A172 (cell line): Measurements from ENCODE around the gene THY1. TPM values are rescaled to one million over a fixed set of nuclear protein-coding genes. Genes with fewer than 3 reads are reported as not detected.
A peak's percentile ranks its signal among the peaks of the same experiment; 100 is the strongest.
"Not testable (repeated sequence)": the region's sequence is repeated elsewhere in the genome, so short reads cannot be mapped to it uniquely, and the experiment has no call there.

Experiments used
- DNase-seq: peaks from one replicate; pipeline ENCODE4 v3.0.0-alpha.2; 2015; ENCODE audit warnings: low spot score
- total RNA-seq: library from RNA; depleted of rRNA; stranded (reverse); fragments of >200 nt; shearing (Covaris generic); gene quantifications from 2 replicates; pipeline ENCODE4 v1.2.3, GENCODE V29; 2014

THY1 gene
- total RNA-seq, 1 experiment from 2014 or later, result 276 TPM

DNA sequence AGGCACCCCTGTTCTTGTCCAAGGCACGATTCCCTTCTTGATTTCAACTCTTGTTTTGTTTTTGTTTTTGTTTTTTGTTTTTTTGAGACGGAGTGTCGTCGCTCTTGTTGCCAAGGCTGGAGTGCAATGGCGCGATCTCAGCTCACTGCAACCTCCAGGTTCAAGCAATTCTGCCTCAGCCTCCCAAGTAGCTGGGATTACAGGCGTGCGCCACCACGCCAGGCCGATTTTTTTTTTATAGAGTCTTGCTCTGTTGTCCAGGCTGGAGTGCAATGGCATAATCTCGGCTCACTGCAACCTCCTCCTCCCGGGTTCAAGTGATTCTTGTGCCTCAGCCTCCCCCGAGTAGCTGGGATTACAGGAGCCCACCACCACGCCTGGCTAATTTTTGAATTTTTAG, 40.5 kb downstream of the THY1 start:
- not testable (repeated sequence) for DNase-seq

DNA sequence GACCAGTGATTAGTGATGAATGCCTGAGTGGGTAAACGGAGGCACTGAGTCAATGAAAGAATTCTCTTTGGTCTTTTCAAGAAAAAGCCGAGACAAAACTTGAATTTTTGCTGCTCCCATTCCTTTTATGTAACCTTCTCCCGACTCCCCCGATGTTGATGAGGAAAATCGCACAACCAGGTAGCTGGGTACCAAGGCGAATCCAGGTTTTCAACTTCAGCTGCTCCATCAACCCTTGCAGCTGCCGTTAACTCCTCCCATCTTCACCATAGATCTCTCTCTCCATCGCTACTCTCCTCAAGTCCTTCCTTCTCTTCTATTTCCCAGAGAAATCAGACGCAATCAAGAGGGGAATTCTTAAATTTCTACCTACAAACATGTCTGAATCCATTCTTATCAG, 40.9 kb downstream of the THY1 start:
- DNase-seq, result no peak

DNA sequence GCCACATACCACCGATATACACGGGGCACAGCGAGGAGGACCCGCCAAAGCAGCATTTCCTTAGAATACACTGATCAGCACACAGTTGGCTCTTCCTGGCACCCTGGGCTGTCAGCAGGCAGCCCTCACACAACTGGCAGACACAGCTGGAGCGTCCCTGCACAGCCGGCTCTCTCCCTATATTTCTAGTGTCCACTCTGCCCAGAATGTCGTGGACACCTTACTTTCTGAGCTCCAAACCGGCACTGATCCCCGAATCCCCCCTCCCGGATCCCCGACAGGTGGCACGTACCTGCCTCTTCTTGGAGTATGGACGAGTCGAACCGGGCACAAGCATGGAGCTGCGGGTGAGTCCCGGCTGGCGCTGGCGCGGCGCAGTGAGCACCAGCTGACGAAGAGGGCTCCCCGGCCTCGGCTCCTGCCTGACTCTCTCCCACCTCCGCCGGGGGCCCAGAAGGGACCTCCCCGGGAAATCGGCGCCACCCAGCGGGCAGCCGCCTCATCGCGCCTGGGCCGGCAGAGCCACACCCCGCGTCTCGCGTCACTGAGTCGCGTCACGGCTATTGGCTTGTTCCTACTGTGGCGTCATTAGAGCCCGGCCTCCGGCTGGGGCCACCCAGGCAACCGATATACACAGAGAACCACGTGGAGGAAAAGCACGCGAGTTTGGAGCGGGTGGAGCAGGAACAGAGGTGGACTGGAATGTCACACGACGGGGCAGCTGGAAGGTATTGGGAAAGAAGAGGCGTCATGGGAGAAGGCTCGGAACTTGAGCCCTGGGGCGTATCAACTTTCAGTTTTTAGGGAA, 41.6 kb downstream of the THY1 start, which contains the start of gene USP2:
Gene USP2, minus strand, starts transcription at position 510 of the 808 bp plus-strand sequence. CDS start 8,210 bp downstream, outside the sequence.
- DNase-seq, result peak; percentile 81

DNA sequence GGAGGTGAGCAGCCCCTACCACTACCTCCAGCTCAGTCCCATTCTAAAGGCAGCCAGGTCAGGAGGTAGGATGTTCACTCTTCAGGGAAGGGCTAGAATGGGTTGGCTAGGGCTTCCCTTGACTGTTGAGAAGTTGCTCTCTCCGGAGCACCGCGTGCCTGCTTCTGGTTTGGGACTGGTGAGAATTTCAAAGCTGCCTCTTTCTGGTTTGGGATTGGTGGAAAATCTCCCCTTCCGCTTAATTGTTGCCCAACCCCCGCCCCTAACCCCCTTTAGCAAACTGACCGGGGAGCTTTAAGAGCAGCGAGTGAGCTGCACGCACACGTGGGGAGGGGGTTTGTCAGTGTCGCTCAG, 42.2 kb downstream of the THY1 start:
- DNase-seq, result no peak

DNA sequence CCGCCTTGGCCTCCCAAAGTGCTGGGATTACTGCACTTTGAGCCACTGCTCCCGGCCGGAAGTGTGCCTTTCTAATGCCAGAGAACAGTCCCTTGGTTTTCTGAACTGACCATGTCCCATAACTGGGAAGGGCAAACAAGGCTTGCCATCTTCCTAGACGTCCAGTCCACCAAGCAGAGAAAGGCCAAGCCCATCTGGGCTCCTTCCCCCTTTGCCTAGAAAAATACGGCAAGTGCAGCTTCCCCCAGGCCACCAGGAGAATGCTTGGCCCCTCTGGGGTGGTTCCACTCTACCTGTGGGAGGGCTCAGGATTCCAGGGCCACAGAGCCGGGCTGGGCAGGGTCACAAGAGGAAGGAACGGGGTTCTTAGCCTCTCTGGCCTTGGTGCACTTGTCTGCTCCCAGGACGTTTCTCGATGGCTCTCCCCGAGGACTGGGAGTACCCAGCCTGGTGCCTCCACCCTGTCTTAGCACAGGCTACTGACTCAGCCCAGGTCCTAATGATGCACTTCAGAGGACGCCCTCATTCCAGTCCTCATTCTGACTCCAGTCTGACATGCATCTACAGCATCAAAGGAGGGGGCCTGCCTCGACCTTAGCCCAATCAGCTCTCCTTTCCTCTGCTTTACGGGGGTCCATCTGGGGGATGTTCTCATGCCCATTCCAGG, 42.7 kb downstream of the THY1 start:
- DNase-seq, result no peak

DNA sequence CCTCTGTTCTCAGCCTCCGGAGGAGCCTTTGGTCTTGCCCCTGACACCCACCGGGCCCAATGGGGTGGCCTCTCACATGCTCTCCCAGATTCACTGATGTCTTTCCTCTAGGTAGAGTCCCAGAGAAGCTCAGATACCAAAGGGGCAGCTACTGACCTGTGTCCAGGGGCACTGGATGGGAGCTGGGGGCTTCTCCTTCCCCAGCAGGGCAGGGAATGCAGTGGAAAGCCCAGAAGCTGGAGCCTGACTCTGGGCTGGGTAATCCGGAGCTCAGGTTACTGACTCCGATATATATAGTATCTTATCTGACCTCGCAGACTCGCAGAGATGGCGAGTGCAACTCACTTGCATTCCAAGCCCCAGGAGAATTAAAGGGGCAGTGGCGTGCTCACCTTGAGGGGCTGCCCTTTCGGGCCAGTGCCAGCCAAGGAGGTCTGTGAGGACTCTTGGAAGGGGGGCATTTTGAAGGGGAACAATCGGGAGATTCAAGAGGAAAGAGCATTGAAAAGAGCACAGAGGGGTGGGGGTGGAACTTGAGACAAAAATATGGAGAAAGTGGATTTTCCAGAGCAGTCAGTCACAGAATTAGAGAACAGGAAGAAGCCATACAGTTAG, 44.0 kb downstream of the THY1 start:
- DNase-seq, result no peak

DNA sequence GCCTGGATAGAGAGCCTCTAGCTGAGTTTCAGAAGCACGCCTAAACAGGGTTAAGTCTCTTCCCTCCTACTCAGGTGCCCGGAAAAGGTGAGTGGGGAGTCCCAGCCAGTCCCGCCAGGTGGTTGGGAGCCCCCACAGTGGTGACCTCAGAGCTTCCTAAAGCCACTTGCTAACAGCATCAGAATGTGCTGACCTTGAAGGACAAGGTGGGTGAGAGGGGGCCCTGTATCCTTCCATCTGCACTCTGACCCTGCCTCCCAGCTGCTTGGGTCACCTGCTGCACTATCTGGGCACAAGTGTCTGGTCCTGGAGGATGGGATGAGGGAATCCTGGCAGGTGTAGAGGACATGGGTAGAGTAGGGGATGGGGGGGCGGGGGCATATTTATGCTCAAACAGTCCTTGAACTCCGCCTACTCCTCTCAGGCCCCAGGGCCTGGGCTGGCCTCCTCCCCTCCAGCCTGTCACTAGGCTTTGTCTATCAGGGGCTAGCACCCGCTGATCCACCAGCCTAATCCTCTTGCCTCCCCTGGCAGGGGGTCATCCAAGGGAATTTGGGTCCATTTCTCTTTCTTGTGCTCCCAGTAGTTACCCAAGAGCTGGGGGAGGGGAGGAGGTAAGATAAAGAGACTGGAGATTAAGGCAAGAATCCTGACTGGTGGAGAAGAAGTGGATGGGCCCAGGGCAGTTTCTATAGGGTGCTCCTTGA, 44.9 kb downstream of the THY1 start:
- DNase-seq, result no peak

DNA sequence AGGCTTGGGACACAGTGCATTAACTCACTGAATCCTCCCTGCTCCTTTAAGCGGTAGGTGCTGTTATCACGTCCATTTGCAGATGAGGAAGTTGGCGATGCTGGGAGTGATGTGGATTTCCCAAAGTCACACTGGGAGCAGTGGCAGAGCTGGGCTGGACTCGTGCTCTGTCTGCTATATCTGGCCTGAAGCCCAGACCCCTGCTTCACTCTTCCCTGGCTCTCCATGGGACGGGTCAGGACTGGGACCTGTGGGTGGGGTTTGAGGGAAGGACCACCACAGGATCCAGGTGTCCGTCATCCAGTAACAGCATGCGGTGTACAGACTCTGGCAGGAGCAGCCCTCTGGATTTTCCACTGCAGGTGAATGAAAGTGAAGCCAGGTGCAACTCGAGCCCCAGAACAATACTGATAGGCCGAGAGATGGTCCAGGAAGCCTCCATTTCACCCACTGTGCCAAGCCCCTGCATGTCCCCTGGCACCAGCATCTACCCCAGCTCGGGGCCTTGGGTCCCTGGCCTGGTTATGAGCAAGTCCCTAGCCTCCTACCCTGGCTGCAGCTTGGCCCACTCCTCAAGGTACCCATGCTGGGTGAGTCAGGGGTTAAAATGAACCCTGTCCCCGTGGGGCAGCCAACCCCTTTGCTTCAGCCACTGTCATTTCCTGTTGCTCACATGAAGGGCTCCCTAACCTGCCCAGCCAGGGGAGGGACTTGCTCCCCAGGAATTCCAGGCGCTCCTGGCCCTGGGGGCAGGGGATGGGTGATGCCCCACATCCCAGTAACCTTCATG, 45.7 kb downstream of the THY1 start:
- DNase-seq, result no peak

DNA sequence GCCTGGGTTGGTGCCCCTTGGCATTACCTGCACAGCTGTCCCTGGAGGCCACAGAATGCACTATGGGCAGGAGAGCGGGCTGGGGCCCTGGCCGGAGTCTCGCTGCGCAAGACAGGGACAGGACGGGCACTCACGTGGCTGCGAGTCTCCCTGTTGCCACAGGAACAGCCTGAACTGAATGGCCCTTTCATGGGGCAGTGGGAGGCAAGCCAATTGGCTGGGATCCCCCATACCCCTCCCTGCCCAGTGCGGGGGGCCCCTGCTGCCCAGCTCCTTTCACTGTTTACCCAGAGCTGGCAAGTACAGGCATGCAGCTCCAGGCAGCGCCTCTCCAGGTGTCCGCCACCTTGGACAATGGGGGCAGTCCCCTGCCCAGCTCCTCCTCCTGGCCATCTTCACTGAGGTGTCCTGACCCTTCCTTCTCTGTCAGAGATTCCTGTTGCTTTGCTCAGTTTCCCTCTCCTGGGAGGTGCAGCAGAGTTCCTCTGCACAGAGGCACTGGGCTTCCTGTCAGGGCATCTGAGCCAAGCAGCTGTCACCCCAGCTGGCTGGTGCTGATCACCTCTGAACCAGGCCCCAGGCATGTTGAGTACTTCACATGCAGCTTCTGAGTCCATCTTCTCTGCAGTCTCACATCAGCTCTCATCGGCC, 46.6 kb downstream of the THY1 start:
- DNase-seq, result no peak

DNA sequence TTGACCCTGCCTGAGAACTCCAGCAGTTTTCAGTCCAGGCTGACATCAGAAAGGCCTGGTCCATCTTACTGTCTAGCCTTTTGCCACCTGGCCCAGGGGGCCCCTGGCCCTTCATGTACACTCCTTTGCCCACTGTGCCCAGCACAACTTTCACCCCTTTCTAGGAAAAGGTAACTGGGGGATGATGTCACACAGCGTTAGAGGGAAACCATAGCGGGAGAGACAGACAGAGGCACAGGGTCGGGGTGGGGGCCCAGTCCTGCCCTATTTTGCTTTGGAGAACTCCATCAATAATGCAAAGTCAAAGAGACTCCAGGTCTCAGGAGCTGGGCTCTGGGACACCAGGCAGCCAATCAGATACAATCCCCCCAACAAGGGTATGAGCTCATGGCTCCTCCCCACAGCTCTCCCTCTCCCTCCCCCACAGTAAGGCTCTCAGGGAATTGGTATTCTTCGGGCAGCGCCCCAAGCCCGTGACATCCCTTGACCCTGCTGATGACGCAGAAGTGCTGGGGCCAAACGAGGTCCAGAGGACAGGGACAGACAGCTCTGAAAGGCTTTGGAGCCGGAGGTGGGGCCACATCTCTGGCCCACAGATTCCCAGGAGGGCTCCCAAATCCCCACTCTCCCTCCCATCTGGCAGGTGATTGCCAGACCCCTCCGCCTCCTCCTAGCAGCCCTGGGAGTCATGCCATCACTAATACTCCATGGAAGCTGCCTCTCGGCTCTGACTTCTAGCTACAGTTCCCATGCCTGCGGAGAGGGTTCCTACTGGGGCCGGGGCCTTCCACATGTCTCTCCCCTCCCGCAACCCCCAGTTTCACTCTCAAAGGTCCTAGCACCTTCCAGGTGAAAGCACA, 47.4 kb downstream of the THY1 start:
- no peak for DNase-seq

DNA sequence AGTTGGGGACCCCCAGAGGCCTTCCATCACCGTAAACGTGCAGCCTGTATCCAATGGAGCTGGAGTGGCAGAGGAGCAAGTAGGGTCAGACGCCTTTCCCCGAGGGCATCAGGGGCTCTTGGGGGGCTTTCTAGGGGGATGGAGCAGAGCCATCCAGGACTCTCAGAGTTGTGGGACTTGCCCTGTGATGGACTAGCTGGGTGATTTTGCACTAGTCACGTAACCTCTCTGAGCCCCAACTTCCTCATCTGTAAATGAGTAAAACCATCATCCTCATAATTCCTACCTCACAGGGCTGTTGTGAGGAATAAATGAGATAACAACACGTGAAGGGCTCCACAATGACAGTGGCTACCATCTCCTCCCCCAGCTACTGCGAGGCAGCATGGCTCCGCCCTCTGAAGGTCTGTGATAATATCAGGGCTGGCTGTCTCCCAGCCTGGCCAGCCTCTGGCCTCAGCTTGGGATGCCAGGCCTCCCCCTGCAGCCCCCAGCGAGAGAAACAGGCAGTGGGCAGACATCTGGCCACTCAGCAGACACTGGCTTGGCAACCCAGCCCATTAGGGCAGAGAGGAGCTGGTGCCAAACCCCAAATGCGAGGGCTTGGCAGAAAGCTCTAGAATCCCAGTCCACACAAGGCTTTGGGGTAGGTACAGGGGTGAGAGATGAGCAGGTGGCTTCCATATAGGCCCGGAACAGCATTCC, 48.2 kb downstream of the THY1 start:
- DNase-seq, result no peak

DNA sequence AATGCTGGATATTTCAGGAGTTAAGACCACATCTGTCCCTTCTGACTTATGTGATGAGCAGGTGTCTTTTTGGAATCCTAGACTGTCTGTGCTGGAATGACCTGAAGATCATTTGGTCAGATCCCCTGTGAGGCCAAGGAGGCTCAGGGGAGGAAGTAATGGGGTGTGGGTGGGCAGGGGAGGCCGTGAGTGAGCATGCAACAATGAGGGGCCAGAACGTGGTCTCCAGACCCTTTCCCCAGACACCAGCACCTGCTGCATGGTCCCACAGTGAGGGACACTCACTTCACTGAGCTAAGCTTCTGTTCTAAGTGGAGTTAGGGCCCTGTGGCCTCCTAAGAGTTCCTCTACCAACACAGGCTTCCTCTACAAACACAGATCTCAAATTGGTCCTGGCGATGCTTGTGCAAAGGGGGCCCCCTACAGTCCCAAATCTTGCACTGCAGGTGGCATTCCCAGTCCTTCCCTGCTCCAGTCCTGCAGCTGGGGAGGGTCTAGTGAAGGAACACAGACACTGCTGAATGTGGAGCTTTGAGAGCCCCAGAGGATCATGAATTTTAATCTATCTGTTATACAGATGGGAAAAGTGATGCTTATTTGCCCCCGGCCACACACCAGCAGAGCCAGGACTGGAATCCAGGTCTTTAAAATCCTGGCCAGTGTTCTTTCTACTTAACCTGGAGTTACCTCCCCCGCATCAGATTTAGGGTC, 48.9 kb downstream of the THY1 start:
- peak; percentile 59 for DNase-seq

DNA sequence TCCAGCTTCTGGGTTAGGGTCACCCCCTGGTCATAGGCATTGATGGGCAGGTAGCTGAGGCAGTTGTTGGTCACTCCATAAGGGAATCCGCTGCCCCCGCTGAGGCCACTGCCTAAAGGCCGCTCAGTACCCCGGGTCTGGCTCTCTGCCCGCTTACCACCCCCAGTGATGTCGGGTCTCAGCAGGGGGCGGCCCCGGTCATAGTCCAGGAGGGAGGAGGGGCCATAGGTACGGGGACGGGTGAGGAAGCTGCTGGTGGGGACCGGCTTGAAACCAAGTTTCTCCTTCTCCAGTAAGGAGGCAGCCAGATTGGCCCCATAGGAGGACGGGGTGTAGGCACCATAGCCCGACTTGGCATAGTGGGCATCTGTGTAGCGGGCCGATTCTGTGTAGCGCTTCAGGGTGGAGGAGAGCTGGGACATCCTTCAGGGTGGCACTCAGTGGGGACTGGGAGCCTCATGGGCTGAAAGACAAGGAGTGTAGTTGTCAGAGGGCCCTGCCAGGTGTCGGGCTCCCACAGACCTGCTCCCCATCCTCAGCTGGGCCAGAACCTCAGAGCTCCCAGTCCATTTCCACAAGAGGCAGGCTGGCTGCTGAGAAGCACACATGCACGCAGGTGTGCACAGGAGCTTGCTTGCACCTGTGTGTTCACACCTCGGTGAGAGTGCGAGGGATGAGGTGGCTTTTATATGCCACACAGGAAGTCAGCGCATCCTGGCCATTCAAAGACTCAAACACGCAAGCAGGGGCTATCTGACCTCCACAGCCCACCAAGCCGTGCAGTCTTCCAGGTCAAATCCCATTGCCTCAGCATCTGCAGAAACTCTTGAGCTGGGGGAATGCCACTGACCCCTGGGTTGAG, 49.7 kb downstream of the THY1 start:
- DNase-seq, result no peak

DNA sequence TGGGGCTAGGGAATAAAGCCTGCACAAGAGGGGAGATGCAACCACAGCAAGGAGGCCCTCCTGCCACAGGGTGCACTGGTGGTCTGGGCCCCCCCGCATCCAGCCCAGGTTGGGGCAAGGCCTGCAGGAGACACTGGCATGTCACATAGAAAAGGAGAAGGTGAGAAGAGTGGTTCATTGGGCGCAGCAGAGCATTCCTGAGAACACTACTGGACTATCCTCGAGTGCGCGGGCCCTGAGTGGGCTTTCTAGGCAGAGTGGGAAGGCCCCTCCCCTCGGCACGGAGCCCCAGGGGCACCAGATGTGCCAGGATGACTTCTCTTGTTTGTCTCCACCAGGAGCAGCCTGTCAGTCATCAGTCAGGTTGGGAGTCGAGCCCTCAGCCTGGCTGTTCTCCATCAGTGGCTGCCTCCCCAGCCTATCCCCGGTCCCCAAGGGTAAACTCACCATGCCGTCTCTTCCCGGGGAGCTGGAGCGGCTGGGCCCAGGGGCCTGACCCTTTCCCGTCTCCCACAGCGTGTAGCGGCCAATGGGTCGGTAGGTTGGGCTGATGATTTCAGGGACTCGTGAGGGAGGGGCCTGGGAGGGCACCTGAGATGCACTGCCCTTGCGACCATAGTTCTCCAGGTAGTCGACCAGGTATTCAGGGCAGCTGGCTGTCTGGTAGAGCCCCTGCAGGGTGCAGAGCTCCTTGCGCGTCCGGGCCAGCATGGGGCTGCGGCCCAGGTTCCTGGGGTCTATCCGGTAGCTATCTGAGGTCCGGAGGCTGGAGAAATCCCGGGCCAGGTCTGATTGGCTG, 50.5 kb downstream of the THY1 start:
- DNase-seq, result no peak

DNA sequence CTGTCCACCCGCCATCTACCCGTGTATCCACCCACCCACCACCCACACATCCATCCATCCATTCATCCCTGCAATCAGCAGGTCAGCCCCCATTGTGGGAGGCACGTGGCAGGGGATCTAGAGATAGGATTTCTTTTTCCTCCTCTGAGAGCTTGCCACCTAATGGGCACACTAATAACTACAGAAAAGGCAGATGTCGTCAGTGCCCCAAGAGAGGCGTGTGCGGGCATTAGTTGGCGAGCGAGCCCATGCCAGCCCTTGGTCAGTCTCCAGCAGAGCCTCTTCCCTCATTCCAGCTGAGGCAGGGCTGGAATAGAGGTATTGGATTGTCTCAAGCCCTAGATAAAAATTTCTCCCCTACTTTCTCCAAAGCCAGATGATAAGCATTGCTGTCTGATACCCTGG, 51.2 kb downstream of the THY1 start:
- DNase-seq, result peak; percentile 29

DNA sequence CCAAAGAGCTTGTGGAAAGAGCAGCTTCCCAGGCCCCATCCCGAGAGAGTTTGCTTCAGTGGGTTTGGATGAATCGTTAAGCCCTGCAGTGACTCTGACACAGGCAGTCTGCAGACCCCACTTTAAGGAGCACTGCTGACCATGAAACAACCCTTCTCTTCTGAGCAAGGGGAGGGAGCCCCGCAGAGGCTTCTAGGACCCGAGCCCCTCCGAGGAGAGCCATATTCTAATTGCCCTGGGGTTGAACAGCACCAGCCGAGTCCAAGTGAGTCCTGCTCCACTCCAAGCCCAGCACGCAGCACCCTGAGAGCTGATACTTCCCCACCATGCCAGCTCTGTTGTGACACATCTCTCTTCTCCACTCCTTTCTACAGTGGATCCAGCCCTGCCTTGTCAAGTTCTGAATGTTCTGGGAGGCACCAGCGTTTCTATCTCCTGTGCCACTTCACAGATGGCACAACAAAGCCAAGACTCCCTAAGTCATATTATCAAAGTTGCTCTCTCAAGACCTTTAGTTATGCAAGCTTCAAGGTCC, 51.8 kb downstream of the THY1 start:
- no peak for DNase-seq
